Measurements from ENCODE around the gene TMEM244. TPM values are rescaled to one million over a fixed set of nuclear protein-coding genes. Genes with fewer than 3 reads are reported as not detected.

TMEM244 gene
- total RNA-seq, 1 donor from 2014 or later, result not detected

DNA sequence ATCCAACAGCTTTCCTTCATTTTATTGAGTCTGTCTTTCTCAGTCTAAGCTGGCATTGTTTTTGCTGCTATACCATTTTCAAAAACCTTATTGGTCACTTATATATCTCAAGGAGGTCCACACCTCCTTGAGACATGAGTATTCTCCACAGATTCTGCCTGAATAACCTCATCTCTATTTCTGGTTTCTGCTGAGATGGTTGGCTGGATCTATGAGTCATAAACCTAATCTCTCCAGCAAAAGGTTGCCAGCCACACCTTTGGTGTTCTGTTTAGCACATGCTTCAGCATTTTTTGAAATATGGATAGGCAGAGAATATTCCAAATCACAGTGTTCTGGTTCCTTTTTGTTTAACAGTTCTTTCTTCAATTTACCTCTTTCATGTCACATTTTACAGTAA is 40.8 kb upstream of the TMEM244 start:
- Histone ChIP-seq H3K4me3 (ENCODE audit: insufficient read depth, low read depth, low read length) (no peak overlapping the region), H2AFZ (ENCODE audit: low read depth, low read length) (no peak overlapping the region), H3K9ac (ENCODE audit: low read length) (no peak overlapping the region), H4K20me1 (ENCODE audit: insufficient read depth, low read length) (no peaks in the 10 kb centered on the region), H3K27ac (ENCODE audit: low read depth, low read length) (no peak overlapping the region), H3K27me3 (ENCODE audit: insufficient read depth, low read length) (no peaks in the 10 kb centered on the region), H3K4me1 (ENCODE audit: insufficient read depth, low read length) (no peaks in the 10 kb centered on the region), H3K4me2 (ENCODE audit: low read length) (no peak overlapping the region), H3K36me3 (ENCODE audit: insufficient read depth, low read length) (no peaks in the 10 kb centered on the region), H3K9me3 (ENCODE audit: insufficient read depth, low read depth, low read length) (no peaks in the 10 kb centered on the region), H3K79me2 (ENCODE audit: insufficient read depth, low read length) (no peaks in the 10 kb centered on the region)
- no peak for TF ChIP-seq EZH2 (IDR thresholded peaks at IDR 0.05; ENCODE audit: insufficient read depth, low read length)
- TF ChIP-seq, protein P1, sequence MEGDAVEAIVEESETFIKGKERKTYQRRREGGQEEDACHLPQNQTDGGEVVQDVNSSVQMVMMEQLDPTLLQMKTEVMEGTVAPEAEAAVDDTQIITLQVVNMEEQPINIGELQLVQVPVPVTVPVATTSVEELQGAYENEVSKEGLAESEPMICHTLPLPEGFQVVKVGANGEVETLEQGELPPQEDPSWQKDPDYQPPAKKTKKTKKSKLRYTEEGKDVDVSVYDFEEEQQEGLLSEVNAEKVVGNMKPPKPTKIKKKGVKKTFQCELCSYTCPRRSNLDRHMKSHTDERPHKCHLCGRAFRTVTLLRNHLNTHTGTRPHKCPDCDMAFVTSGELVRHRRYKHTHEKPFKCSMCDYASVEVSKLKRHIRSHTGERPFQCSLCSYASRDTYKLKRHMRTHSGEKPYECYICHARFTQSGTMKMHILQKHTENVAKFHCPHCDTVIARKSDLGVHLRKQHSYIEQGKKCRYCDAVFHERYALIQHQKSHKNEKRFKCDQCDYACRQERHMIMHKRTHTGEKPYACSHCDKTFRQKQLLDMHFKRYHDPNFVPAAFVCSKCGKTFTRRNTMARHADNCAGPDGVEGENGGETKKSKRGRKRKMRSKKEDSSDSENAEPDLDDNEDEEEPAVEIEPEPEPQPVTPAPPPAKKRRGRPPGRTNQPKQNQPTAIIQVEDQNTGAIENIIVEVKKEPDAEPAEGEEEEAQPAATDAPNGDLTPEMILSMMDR (IDR thresholded peaks at IDR 0.05; ENCODE audit: insufficient read depth, low read depth, low read length), result no peak
- Mint-ChIP-seq H3K27ac (ENCODE audit: unreplicated experiment) (no peak overlapping the region), H3K4me3 (ENCODE audit: unreplicated experiment) (no peak overlapping the region), H3K27me3 (ENCODE audit: low read depth, unreplicated experiment) (no peaks in the 10 kb centered on the region), H3K4me1 (ENCODE audit: low read depth, unreplicated experiment) (no peaks in the 10 kb centered on the region), H3K36me3 (ENCODE audit: low read depth, unreplicated experiment) (no peaks in the 10 kb centered on the region), H3K9me3 (ENCODE audit: unreplicated experiment) (peaks cover 5% of the 10 kb centered on the region)
- FAIRE-seq (no peak), DNase-seq (ENCODE audit: low read depth) (peak; percentile 41)

DNA sequence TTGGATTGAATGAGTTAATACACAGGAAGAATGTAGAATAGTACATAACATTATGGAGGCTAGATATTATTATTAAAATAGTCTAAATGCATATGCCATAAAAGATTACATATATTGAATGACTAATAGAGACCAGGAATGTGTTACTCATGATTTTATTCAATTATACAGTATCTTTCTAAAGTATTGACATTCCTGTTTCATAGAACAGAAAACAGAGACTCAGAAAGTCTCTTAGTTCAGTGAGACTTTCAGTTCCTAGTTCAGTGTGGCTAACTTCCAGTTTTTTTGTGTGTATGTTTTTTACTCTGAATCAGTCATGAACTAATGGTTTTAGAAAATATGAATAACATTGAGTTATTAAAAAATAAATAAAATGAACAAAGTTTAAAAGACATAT is 34.6 kb upstream of the TMEM244 start:
- Mint-ChIP-seq H3K4me1 (ENCODE audit: low read depth, unreplicated experiment) (peaks cover under 1% of the 10 kb centered on the region), H3K9me3 (ENCODE audit: unreplicated experiment) (no peaks in the 10 kb centered on the region), H3K36me3 (ENCODE audit: low read depth, unreplicated experiment) (no peaks in the 10 kb centered on the region), H3K4me3 (ENCODE audit: unreplicated experiment) (no peak overlapping the region), H3K27me3 (ENCODE audit: low read depth, unreplicated experiment) (no peaks in the 10 kb centered on the region), H3K27ac (ENCODE audit: unreplicated experiment) (no peak overlapping the region)
- Histone ChIP-seq H3K4me1 (ENCODE audit: insufficient read depth, low read length) (peaks cover 2% of the 10 kb centered on the region), H2AFZ (ENCODE audit: low read depth, low read length) (no peak overlapping the region), H3K27me3 (ENCODE audit: insufficient read depth, low read length) (no peaks in the 10 kb centered on the region), H3K27ac (ENCODE audit: low read depth, low read length) (no peak overlapping the region), H3K9me3 (ENCODE audit: insufficient read depth, low read depth, low read length) (no peaks in the 10 kb centered on the region), H4K20me1 (ENCODE audit: insufficient read depth, low read length) (no peaks in the 10 kb centered on the region), H3K79me2 (ENCODE audit: insufficient read depth, low read length) (no peaks in the 10 kb centered on the region), H3K36me3 (ENCODE audit: insufficient read depth, low read length) (no peaks in the 10 kb centered on the region), H3K9ac (ENCODE audit: low read length) (no peak overlapping the region), H3K4me3 (ENCODE audit: insufficient read depth, low read depth, low read length) (no peak overlapping the region), H3K4me2 (ENCODE audit: low read length) (no peak overlapping the region)
- TF ChIP-seq, protein P1 (IDR thresholded peaks at IDR 0.05; ENCODE audit: insufficient read depth, low read depth, low read length), result no peak
- TF ChIP-seq EZH2 (IDR thresholded peaks at IDR 0.05; ENCODE audit: insufficient read depth, low read length), result no peak
- DNase-seq (ENCODE audit: low read depth) (no peak), FAIRE-seq (no peak)

DNA sequence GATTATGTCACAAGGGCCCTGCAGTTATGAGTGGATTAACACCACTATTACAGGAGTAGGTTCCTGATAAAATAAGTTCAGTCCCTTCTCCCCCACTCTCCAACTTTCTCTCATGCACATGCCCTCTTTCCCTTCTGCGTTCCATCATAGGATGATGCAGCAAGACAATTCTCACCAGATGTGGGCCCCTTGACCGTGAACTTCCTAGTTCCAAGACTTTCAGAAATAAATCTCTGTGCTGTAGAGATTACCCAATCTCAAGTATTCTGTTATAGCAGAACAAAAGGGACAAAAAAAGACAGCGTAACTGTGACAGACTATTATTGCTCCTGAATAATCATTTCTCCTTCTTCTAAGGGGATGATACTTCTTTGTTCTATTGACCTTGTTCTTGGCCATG is 33.8 kb upstream of the TMEM244 start:
- no peak overlapping the region for H2AFZ ChIP-seq (ENCODE audit: low read depth, low read length)
- peaks cover 8% of the 10 kb centered on the region for H3K4me1 Mint-ChIP-seq (ENCODE audit: low read depth, unreplicated experiment)
- H3K79me2 ChIP-seq (ENCODE audit: insufficient read depth, low read length), result no peaks in the 10 kb centered on the region

More for the DNA sequence above, 33.8 kb upstream of the TMEM244 start:
- H4K20me1 ChIP-seq (ENCODE audit: insufficient read depth, low read length), result no peaks in the 10 kb centered on the region
- no peak overlapping the region for H3K27ac ChIP-seq (ENCODE audit: low read depth, low read length)
- H3K27me3 Mint-ChIP-seq (ENCODE audit: low read depth, unreplicated experiment), result no peaks in the 10 kb centered on the region
- no peaks in the 10 kb centered on the region for H3K36me3 Mint-ChIP-seq (ENCODE audit: low read depth, unreplicated experiment)
- no peak for DNase-seq (ENCODE audit: low read depth)
- H3K9ac ChIP-seq (ENCODE audit: low read length), result no peak overlapping the region
- H3K36me3 ChIP-seq (ENCODE audit: insufficient read depth, low read length), result no peaks in the 10 kb centered on the region
- no peaks in the 10 kb centered on the region for H3K27me3 ChIP-seq (ENCODE audit: insufficient read depth, low read length)
- no peak for FAIRE-seq
- TF ChIP-seq, protein P1 (IDR thresholded peaks at IDR 0.05; ENCODE audit: insufficient read depth, low read depth, low read length), result no peak
- no peak for TF ChIP-seq EZH2 (IDR thresholded peaks at IDR 0.05; ENCODE audit: insufficient read depth, low read length)
- no peak overlapping the region for H3K4me3 ChIP-seq (ENCODE audit: insufficient read depth, low read depth, low read length)
- no peaks in the 10 kb centered on the region for H3K9me3 ChIP-seq (ENCODE audit: insufficient read depth, low read depth, low read length)
- H3K4me1 ChIP-seq (ENCODE audit: insufficient read depth, low read length), result peaks cover 10% of the 10 kb centered on the region
- no peak overlapping the region for H3K4me3 Mint-ChIP-seq (ENCODE audit: unreplicated experiment)
- no peak overlapping the region for H3K27ac Mint-ChIP-seq (ENCODE audit: unreplicated experiment)
- no peak overlapping the region for H3K4me2 ChIP-seq (ENCODE audit: low read length)
- H3K9me3 Mint-ChIP-seq (ENCODE audit: unreplicated experiment), result no peaks in the 10 kb centered on the region
